ENCODE data around the gene NEU2. TPM values are rescaled to one million over a fixed set of nuclear protein-coding genes. Genes with fewer than 3 reads are reported as not detected.

NEU2 gene
- total and polyA plus RNA-seq, 11 donors, result not detected

DNA sequence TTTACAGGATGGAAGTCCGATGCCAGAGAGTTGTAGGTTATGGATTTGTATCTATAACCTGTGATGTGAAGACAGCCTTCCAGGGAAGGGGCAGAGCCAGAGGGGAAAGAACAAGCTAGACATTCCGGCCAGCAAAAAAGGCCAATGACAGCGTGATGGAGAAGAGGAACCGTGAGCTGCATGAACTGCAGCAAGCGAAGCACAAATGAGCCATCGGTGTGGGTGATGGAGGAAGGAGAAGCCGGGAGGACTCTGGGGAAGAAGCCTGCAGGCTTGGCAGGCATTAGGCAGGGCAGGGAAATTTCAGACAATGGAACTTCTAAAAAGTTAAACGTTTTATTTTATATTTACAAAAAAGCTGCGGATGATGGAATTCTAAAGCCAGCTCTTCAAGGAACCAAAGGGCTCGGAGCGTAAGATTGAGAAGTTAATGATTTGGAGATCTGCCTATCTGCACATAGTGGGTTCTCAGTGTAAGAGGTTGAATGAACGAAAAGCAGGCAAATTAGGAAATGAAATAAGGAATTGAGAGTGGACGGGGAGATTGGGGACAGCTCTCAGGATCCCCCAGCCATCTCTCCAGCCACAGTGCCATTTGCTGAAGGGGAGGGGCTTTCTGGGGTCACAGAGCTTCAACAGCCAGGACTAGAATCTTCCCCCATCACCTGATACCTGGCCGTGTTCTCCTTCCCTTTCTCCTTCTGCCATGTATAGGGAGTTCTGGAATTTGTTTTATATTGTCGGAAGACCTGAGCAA lies 47.8 kb upstream of the NEU2 start:
- Histone ChIP-seq H3K27me3 (peaks cover 0 to 49% (median 2%) of the 10 kb centered on the region in 9 donors), H3K4me1 (no peaks in the 10 kb centered on the region), H3K9me3 (peaks cover 0 to 11% (median 0%) of the 10 kb centered on the region in 12 donors), H3K36me3 (no peaks in the 10 kb centered on the region), H3K4me3 (no peak overlapping the region), H3K27ac (no peak overlapping the region)
- intact Hi-C loops (cut with DNase I), result no loop called here
- no peak for TF ChIP-seq POLR2A (IDR thresholded peaks at IDR 0.05)
- TF ChIP-seq, protein P1, sequence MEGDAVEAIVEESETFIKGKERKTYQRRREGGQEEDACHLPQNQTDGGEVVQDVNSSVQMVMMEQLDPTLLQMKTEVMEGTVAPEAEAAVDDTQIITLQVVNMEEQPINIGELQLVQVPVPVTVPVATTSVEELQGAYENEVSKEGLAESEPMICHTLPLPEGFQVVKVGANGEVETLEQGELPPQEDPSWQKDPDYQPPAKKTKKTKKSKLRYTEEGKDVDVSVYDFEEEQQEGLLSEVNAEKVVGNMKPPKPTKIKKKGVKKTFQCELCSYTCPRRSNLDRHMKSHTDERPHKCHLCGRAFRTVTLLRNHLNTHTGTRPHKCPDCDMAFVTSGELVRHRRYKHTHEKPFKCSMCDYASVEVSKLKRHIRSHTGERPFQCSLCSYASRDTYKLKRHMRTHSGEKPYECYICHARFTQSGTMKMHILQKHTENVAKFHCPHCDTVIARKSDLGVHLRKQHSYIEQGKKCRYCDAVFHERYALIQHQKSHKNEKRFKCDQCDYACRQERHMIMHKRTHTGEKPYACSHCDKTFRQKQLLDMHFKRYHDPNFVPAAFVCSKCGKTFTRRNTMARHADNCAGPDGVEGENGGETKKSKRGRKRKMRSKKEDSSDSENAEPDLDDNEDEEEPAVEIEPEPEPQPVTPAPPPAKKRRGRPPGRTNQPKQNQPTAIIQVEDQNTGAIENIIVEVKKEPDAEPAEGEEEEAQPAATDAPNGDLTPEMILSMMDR (IDR thresholded peaks at IDR 0.05), result no peak
- ATAC-seq, result no peak
- WGBS, 4 donors, result 85 to 86% (median 86%) methylated on average over 15 of the region's 15 CpGs
- DNase-seq, result no peak

GRCh38 chr2:232986155-232986554 lies 46.3 kb upstream of the NEU2 start:
- Histone ChIP-seq H3K4me1 (no peaks in the 10 kb centered on the region), H3K4me3 (no peak overlapping the region), H3K27ac (no peak overlapping the region), H3K9me3 (peaks cover 0 to 11% (median 0%) of the 10 kb centered on the region in 12 donors), H3K36me3 (no peaks in the 10 kb centered on the region), H3K27me3 (peaks cover 0 to 39% (median 2%) of the 10 kb centered on the region in 9 donors)
- ATAC-seq (no peak), DNase-seq (no peak)
- 79 to 92% (median 83%) methylated on average over 2 of the region's 2 CpGs for WGBS, 4 donors
- intact Hi-C loops (cut with DNase I), result no loop called here
- TF ChIP-seq POLR2A (IDR thresholded peaks at IDR 0.05), result no peak
- TF ChIP-seq, protein P1 (IDR thresholded peaks at IDR 0.05), result no peak

GRCh38 chr2:232993231-232993821 lies 39.1 kb upstream of the NEU2 start:
- peaks cover 0 to 3% (median 0%) of the 10 kb centered on the region in 9 donors for H3K27me3 ChIP-seq
- DNase-seq, result no peak
- H3K36me3 ChIP-seq, result no peaks in the 10 kb centered on the region
- TF ChIP-seq, protein P1 (IDR thresholded peaks at IDR 0.05), result no peak
- no peak for TF ChIP-seq POLR2A (IDR thresholded peaks at IDR 0.05)
- no peak overlapping the region for H3K27ac ChIP-seq
- intact Hi-C loops (cut with DNase I), result no loop called here
- H3K4me1 ChIP-seq, result no peaks in the 10 kb centered on the region
- ATAC-seq, result no peak
- peaks cover 0 to 7% (median 0%) of the 10 kb centered on the region in 12 donors for H3K9me3 ChIP-seq
- H3K4me3 ChIP-seq, result no peak overlapping the region
- WGBS, 4 donors, result 83 to 87% (median 85%) methylated on average over 4 of the region's 4 CpGs

DNA sequence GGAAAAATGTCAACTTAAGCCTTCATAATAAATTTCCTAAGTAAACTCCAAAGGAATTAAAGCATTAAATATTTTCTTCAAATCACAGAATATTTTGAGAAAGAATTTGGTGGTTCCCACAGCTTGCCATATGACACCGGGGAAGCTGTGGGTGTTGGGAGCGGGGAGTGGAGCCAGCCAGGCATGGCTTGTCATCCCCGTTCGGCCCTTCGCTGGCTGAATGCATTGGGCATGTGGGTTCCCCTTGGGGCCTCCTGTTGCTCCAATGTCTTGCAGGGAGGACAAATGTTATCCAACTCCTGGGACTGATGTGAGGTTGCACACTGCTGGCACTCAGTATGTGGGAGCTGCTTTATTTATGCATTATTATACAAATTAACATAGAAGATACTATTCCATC lies 38.0 kb upstream of the NEU2 start:
- Histone ChIP-seq H3K27ac (no peak overlapping the region), H3K9me3 (peaks cover 0 to 7% (median 0%) of the 10 kb centered on the region in 12 donors), H3K27me3 (peaks cover 0 to 3% (median 0%) of the 10 kb centered on the region in 9 donors), H3K4me1 (no peaks in the 10 kb centered on the region), H3K4me3 (no peak overlapping the region), H3K36me3 (no peaks in the 10 kb centered on the region)
- WGBS, 4 donors, result 66 to 87% (median 81%) methylated on average over 5 of the region's 5 CpGs
- intact Hi-C loops (cut with DNase I), result no loop called here
- DNase-seq, result no peak
- no peak for TF ChIP-seq POLR2A (IDR thresholded peaks at IDR 0.05)
- TF ChIP-seq, protein P1 (IDR thresholded peaks at IDR 0.05), result no peak
- ATAC-seq, result no peak

Measured in heart left ventricle (tissue), 16 donors.